ENCODE data around the gene PRR14L. TPM values are rescaled to one million over a fixed set of nuclear protein-coding genes. Genes with fewer than 3 reads are reported as not detected.

The PRR14L gene
- polyA plus RNA-seq, 1 donor from 2014 or later = 14.3 TPM

DNA sequence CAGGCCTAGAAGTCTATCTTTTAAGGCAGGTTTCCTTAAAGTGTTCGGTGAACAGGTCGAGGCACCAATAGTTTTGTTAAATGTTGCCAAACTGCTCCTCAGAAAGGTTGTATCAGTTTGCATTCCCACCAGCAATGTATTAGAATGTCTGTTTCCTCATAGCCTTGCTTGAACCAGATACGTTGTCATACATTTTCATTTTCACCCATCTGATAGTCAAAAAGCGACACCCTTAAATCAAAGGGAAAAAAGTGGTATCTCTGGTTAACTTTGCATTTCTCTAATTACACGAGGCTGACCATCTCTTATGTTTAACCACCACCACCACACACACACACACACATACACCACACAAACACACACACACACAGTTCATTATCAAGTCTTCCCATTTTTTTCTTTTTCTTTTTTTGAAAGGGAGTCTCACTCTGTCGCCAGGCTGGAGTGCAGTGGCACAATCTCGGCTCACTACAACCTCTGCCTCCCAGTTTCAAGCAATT is 16.3 kb downstream of the PRR14L start:
- Histone ChIP-seq H3K9me3 (ENCODE audit: low read length) (no peaks in the 10 kb centered on the region), H2AFZ (ENCODE audit: low read depth, low read length) (no peak overlapping the region), H3K27me3 (ENCODE audit: insufficient read depth, low read depth, low read length) (no peaks in the 10 kb centered on the region), H3K36me3 (ENCODE audit: insufficient read depth, low read length) (no peaks in the 10 kb centered on the region), H3K79me2 (replicated peaks; ENCODE audit: insufficient read depth, low read length) (peaks cover 27% of the 10 kb centered on the region), H3K4me2 (ENCODE audit: low read length) (no peak overlapping the region), H3K27ac (ENCODE audit: low read length) (no peak overlapping the region), H3K9ac (ENCODE audit: low read length) (no peak overlapping the region), H3K4me3 (ENCODE audit: low read length) (no peak overlapping the region), H3F3A (ENCODE audit: insufficient read depth, low read length, poor library complexity, severe bottlenecking) (no peaks in the 10 kb centered on the region), H3K9me2 (ENCODE audit: insufficient read depth, low read length) (no peaks in the 10 kb centered on the region), H4K20me1 (ENCODE audit: insufficient read depth) (no peaks in the 10 kb centered on the region)
- TF ChIP-seq SMC3 (conservative IDR thresholded peaks at IDR 0.05; ENCODE audit: poor library complexity) (no peak), TAF1 (IDR thresholded peaks at IDR 0.05; ENCODE audit: low read depth) (no peak), EZH2 (IDR thresholded peaks at IDR 0.05; ENCODE audit: borderline replicate concordance, insufficient read depth, low read length, poor library complexity, severe bottlenecking) (no peak), MXI1 (conservative IDR thresholded peaks at IDR 0.05; ENCODE audit: poor library complexity, severe bottlenecking) (no peak), EP300 (conservative IDR thresholded peaks at IDR 0.05; ENCODE audit: poor library complexity, severe bottlenecking) (no peak), RAD21 (conservative IDR thresholded peaks at IDR 0.05) (no peak), POLR2AphosphoS5 (IDR thresholded peaks at IDR 0.05) (no peak)
- TF ChIP-seq, protein P1, sequence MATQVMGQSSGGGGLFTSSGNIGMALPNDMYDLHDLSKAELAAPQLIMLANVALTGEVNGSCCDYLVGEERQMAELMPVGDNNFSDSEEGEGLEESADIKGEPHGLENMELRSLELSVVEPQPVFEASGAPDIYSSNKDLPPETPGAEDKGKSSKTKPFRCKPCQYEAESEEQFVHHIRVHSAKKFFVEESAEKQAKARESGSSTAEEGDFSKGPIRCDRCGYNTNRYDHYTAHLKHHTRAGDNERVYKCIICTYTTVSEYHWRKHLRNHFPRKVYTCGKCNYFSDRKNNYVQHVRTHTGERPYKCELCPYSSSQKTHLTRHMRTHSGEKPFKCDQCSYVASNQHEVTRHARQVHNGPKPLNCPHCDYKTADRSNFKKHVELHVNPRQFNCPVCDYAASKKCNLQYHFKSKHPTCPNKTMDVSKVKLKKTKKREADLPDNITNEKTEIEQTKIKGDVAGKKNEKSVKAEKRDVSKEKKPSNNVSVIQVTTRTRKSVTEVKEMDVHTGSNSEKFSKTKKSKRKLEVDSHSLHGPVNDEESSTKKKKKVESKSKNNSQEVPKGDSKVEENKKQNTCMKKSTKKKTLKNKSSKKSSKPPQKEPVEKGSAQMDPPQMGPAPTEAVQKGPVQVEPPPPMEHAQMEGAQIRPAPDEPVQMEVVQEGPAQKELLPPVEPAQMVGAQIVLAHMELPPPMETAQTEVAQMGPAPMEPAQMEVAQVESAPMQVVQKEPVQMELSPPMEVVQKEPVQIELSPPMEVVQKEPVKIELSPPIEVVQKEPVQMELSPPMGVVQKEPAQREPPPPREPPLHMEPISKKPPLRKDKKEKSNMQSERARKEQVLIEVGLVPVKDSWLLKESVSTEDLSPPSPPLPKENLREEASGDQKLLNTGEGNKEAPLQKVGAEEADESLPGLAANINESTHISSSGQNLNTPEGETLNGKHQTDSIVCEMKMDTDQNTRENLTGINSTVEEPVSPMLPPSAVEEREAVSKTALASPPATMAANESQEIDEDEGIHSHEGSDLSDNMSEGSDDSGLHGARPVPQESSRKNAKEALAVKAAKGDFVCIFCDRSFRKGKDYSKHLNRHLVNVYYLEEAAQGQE (IDR thresholded peaks at IDR 0.05; ENCODE audit: borderline replicate concordance) = no peak
- TF ChIP-seq, protein P2, sequence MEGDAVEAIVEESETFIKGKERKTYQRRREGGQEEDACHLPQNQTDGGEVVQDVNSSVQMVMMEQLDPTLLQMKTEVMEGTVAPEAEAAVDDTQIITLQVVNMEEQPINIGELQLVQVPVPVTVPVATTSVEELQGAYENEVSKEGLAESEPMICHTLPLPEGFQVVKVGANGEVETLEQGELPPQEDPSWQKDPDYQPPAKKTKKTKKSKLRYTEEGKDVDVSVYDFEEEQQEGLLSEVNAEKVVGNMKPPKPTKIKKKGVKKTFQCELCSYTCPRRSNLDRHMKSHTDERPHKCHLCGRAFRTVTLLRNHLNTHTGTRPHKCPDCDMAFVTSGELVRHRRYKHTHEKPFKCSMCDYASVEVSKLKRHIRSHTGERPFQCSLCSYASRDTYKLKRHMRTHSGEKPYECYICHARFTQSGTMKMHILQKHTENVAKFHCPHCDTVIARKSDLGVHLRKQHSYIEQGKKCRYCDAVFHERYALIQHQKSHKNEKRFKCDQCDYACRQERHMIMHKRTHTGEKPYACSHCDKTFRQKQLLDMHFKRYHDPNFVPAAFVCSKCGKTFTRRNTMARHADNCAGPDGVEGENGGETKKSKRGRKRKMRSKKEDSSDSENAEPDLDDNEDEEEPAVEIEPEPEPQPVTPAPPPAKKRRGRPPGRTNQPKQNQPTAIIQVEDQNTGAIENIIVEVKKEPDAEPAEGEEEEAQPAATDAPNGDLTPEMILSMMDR (IDR thresholded peaks at IDR 0.05; ENCODE audit: poor library complexity, severe bottlenecking) = no peak

DNA sequence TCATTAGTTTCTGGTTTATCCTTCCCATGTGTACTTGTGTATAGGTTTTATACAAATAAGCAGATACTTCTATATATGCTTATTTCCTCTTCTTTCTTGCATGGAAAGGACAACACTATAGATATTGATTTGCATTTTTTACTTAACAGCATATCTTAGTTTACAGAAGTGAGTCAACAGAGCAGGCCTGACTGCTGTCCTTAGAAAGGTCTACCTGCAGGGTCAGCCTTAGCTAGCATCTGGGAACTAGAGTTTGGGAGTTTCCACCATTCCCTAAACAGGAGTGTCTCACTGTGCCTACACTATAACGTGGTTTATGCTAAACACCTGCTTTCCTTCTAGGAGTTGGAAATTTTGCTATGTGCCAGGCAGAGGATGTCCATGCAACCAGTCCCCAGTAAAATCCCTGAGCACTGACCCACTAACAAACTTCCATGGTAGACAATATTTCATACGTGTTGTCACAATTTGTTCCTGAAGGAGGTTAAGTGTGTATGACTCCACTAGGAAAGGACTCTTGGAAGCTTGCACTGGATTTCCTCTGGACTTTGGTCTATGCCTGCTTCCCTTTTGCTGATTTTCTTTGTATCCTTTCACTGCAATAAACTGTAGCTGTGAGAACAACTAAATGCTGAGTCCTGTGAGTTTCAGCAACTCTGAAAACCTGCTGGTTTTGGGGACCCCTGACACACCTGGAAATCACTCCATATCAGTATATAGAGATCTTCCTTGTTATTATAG is 17.7 kb downstream of the PRR14L start:
- H3K36me3 ChIP-seq (ENCODE audit: insufficient read depth, low read length) = no peaks in the 10 kb centered on the region
- no peak overlapping the region for H3K4me2 ChIP-seq (ENCODE audit: low read length)
- no peaks in the 10 kb centered on the region for H3K9me3 ChIP-seq (ENCODE audit: low read length)
- no peaks in the 10 kb centered on the region for H3K27me3 ChIP-seq (ENCODE audit: insufficient read depth, low read depth, low read length)
- no peak overlapping the region for H3K9ac ChIP-seq (ENCODE audit: low read length)
- no peaks in the 10 kb centered on the region for H4K20me1 ChIP-seq (ENCODE audit: insufficient read depth)
- no peaks in the 10 kb centered on the region for H3K9me2 ChIP-seq (ENCODE audit: insufficient read depth, low read length)
- peaks cover 22% of the 10 kb centered on the region for H3K79me2 ChIP-seq (replicated peaks; ENCODE audit: insufficient read depth, low read length)
- H3K27ac ChIP-seq (ENCODE audit: low read length) = no peak overlapping the region
- H2AFZ ChIP-seq (ENCODE audit: low read depth, low read length) = no peak overlapping the region
- TF ChIP-seq RAD21 (conservative IDR thresholded peaks at IDR 0.05) (no peak), EZH2 (IDR thresholded peaks at IDR 0.05; ENCODE audit: borderline replicate concordance, insufficient read depth, low read length, poor library complexity, severe bottlenecking) (no peak), EP300 (conservative IDR thresholded peaks at IDR 0.05; ENCODE audit: poor library complexity, severe bottlenecking) (no peak), POLR2AphosphoS5 (IDR thresholded peaks at IDR 0.05) (no peak), TAF1 (IDR thresholded peaks at IDR 0.05; ENCODE audit: low read depth) (no peak), SMC3 (conservative IDR thresholded peaks at IDR 0.05; ENCODE audit: poor library complexity) (no peak), MXI1 (conservative IDR thresholded peaks at IDR 0.05; ENCODE audit: poor library complexity, severe bottlenecking) (no peak)
- TF ChIP-seq, protein P1 (IDR thresholded peaks at IDR 0.05; ENCODE audit: borderline replicate concordance) = no peak
- TF ChIP-seq, protein P2 (IDR thresholded peaks at IDR 0.05; ENCODE audit: poor library complexity, severe bottlenecking) = no peak
- no peak overlapping the region for H3K4me3 ChIP-seq (ENCODE audit: low read length)
- no peaks in the 10 kb centered on the region for H3F3A ChIP-seq (ENCODE audit: insufficient read depth, low read length, poor library complexity, severe bottlenecking)

Data from neural cell (in vitro differentiated cells).